Activated CD4-positive, alpha-beta T cell treated with anti-CD3 and anti-CD28 coated beads, Interleukin-2, amount 10 ng/mL, durations not matched to agents 7 days and 5 days (primary cell): ENCODE data around the gene DENND2D. TPM values are rescaled to one million over a fixed set of nuclear protein-coding genes. Genes with fewer than 3 reads are reported as not detected.

Experiments
- CTCF ChIA-PET: fragments of 350-600 bp; sonication (Branson Sonifier 250); formaldehyde crosslinking; loops from one replicate; lab custom pipeline; 2021; ENCODE audit warnings: antibody characterized with exemption; lab: Charles Lee
- POLR2A ChIA-PET: fragments of 350-600 bp; sonication (Branson Sonifier 250); formaldehyde crosslinking; loops from one replicate; lab custom pipeline; 2021; ENCODE audit warnings: antibody characterized with exemption; lab: Charles Lee
- DNase-seq: peaks from one replicate; pipeline ENCODE4 v3.0.0-alpha.2; 2020
- H3K27ac Mint-ChIP-seq: one replicate; pipeline ENCODE4 v1.8.0; 2021; ENCODE audit warnings: mild to moderate bottlenecking, moderate library complexity, mixed read lengths
- H3K27me3 Mint-ChIP-seq: one replicate; pipeline ENCODE4 v1.8.0; 2021; ENCODE audit warnings: mixed read lengths
- H3K36me3 Mint-ChIP-seq: one replicate; pipeline ENCODE4 v1.8.0; 2021; ENCODE audit warnings: low read depth, mixed read lengths
- H3K4me1 Mint-ChIP-seq: one replicate; pipeline ENCODE4 v1.8.0; 2021; ENCODE audit warnings: mixed read lengths
- H3K4me3 Mint-ChIP-seq: one replicate; pipeline ENCODE4 v1.8.0; 2021; ENCODE audit warnings: mild to moderate bottlenecking, moderate library complexity, mixed read lengths
- H3K9me3 Mint-ChIP-seq: one replicate; pipeline ENCODE4 v1.8.0; 2021; ENCODE audit warnings: mixed read lengths
- total RNA-seq, 2 experiments: library from RNA; stranded (reverse); gene quantifications; one replicate each; pipeline ENCODE4 v1.2.3, GENCODE V29; 2021

Gene DENND2D
- total RNA-seq, 2 experiments from 2014 or later = 329 to 349 TPM

DNA sequence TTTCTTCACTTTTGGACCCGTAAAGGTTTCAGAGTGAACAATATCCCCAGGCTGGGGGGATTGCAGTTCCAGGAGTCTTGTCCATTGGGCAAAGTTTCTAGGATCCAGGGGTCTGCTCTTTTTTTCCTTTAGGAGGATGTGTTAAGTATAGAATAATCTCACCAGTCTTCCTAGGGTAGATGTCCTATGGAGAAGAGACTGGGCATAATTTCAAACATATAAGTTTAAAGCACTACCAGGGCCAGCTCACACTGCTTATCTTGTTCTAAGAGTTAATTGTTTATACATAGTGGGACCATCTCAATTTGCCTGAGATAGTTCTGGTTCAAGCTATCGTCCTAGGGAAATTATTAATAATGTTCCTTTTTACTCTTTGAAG, 28.3 kb upstream of the DENND2D start:
- Mint-ChIP-seq H3K36me3 (peaks cover 27% of the 10 kb centered on the region), H3K4me3 (no peak overlapping the region), H3K27ac (peak overlapping the region; percentile 54), H3K27me3 (no peaks in the 10 kb centered on the region), H3K4me1 (peaks cover 76% of the 10 kb centered on the region), H3K9me3 (peaks cover 5% of the 10 kb centered on the region)
- POLR2A ChIA-PET = no interaction called here
- DNase-seq = no peak
- CTCF ChIA-PET = interaction anchor here (0.8 to 1.4 kb wide), 7 partner anchors 12 to 211 kb away, joined by 3 to 5 read pairs (median 4); no protein-coding TSS in a partner anchor

DNA sequence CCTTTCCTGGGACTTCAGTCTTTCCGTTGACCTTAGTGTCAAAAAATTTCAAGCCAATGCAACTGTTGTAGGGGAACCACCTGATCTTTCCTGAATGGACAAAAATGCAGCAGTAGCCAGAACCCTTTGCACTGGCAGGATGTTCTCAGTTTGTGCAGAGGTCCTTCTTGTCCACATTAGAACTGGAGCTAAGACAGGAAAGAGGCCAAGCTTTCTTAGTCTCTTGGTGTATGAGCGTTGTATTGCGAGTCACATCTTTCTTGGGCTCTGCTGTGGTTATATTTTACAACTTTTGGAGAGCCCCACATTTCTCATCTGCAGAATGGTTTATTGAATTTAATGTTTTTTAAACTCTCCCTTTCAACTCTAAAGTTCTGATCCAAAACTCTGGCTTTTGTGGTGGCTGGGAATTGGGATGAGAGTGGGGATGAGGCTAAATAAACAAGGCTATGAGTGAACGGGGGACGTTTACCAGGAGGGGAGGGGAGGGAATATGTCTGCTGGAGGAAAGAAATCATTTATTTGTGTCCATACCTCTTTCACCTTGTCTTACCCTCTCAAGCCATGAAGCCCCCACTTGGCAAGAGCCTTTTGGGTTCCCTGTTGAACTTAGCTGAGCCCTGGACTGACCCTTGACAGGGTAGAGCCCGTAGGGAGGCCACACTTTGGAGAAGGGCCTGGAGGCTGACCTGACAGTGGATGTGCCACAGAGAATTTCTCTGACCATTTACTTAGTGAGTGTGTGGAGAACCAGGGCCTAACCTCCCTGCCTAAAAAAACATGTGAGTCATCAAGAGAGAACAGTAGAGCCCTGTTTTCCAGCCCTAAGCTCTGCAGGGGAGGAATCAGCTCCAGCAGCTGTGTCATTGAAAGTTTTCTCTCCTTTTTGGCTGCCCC, 27.7 kb upstream of the DENND2D start:
- Mint-ChIP-seq H3K36me3 (peaks cover 27% of the 10 kb centered on the region), H3K27ac (peak overlapping the region; percentile 92), H3K9me3 (peaks cover 5% of the 10 kb centered on the region), H3K4me1 (peaks cover 81% of the 10 kb centered on the region), H3K4me3 (no peak overlapping the region), H3K27me3 (no peaks in the 10 kb centered on the region)
- no peak for DNase-seq
- ChIA-PET POLR2A (interaction anchor here (1.0 kb wide), 1 partner anchor 12 kb away, joined by 3 read pairs; no protein-coding TSS in a partner anchor), CTCF (interaction anchor here (0.8 to 1.4 kb wide), 8 partner anchors 9 to 211 kb away, joined by 3 to 5 read pairs (median 3); no protein-coding TSS in a partner anchor)

DNA sequence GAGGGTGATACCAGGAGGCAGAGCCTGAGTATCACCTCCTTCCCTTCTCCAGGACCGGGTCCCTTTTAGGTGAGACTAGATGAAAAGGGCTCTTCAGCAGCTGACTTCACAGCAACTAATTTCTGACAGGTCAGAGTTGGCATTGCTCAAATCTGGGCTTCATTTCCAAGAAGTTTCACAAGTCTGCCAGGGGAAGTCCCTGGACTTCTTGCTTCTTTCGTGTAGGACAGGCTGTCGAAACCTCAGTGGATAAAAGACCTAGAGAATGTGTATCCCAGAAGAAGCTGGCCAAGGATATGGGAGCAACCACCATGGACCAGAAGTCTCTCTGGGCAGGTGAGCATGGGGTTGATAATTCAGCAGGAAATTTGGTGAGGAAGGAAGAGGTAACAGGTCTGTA, 27.0 kb upstream of the DENND2D start, which contains the start of gene CHI3L2:
CHI3L2 (plus strand) TSS at position 280 of the 400 bp plus-strand sequence; CDS start at position 297, 17 bp downstream.
- CTCF ChIA-PET = interaction anchor here (0.7 to 1.4 kb wide), 6 partner anchors 8 to 238 kb away, joined by 3 to 4 read pairs (median 3); no protein-coding TSS in a partner anchor
- Mint-ChIP-seq H3K4me3 (no peak within 1 kb of the TSS), H3K27ac (peak within 1 kb of the TSS; percentile 92)

DNA sequence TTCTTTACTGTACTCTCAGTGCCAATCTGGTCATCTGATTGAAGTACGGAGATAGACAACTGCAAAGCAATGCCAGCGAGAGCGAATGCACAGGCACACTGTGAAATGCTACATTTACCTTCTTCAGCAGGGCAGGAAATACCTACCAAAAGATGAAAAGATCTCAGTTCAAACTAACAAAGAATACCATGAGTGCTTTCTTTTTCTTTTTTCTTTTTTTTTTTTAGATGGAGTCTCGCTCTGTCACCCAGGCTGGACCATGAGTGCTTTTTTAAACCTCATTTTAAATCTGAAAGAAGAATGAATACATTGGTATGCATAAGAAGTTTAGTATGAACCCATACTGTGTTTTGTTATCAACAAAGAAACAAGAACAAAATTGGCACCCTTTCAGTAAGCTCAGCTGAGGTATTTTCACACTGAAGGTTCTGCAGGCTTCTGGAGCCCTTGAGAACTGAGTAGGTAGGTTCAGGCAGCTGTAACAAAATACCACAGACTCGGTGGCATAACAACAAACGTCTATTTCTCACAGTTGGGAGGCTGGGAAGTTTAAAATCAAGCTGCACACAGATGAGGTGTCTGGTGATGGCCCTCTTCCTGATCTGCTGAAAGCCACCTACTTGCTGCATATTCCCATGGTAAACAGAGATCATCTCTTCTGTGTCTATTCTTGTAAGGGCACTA, 25.4 kb upstream of the DENND2D start:
- H3K9me3 Mint-ChIP-seq = peaks cover 4% of the 10 kb centered on the region
- H3K4me1 Mint-ChIP-seq = peaks cover 87% of the 10 kb centered on the region
- H3K27me3 Mint-ChIP-seq = no peaks in the 10 kb centered on the region
- peak; percentile 58 for DNase-seq
- H3K27ac Mint-ChIP-seq = peak overlapping the region; percentile 92
- POLR2A ChIA-PET = no interaction called here
- H3K36me3 Mint-ChIP-seq = peaks cover 13% of the 10 kb centered on the region
- peak overlapping the region; percentile 67 for H3K4me3 Mint-ChIP-seq
- CTCF ChIA-PET = interaction anchor here (0.8 to 1.8 kb wide), 9 partner anchors 9 to 174 kb away, joined by 3 to 5 read pairs (median 5); no protein-coding TSS in a partner anchor

More for the DNA sequence above, 27.0 kb upstream of the DENND2D start, which contains the start of gene CHI3L2:
- Mint-ChIP-seq H3K9me3 (peaks cover 5% of the 10 kb centered on the region), H3K27me3 (no peaks in the 10 kb centered on the region), H3K36me3 (peaks cover 27% of the 10 kb centered on the region), H3K4me1 (peaks cover 87% of the 10 kb centered on the region)
- POLR2A ChIA-PET = interaction anchor here (1.0 kb wide), 1 partner anchor 11 kb away, joined by 3 read pairs; no protein-coding TSS in a partner anchor
- DNase-seq = no peak

DNA sequence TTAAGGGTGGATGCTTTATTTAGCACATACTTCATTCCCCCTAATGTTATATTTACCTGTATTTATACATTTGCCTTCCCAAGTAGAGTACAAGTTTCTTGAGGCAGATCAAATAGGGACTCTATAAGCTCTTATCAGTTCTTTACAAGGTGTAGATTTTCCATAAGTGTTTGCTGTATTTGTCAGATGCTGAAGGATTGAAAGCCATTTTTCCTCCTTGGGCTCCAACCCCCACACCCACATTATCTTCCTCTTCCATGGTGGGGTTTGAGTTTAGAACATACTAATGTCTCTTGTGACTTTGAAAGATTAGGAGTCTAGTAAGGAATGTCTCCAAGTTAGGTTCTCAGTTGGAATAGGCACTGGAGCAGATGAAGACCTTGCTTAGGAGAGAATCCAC, 24.6 kb upstream of the DENND2D start:
- Mint-ChIP-seq H3K4me3 (peak overlapping the region; percentile 67), H3K27ac (peak overlapping the region; percentile 92), H3K4me1 (peaks cover 90% of the 10 kb centered on the region), H3K36me3 (peaks cover 10% of the 10 kb centered on the region), H3K27me3 (no peaks in the 10 kb centered on the region), H3K9me3 (peaks cover 2% of the 10 kb centered on the region)
- ChIA-PET POLR2A (no interaction called here), CTCF (interaction anchor here (1.2 to 1.8 kb wide), 4 partner anchors 8 to 109 kb away, joined by 3 to 5 read pairs (median 5); no protein-coding TSS in a partner anchor)
- no peak for DNase-seq

DNA sequence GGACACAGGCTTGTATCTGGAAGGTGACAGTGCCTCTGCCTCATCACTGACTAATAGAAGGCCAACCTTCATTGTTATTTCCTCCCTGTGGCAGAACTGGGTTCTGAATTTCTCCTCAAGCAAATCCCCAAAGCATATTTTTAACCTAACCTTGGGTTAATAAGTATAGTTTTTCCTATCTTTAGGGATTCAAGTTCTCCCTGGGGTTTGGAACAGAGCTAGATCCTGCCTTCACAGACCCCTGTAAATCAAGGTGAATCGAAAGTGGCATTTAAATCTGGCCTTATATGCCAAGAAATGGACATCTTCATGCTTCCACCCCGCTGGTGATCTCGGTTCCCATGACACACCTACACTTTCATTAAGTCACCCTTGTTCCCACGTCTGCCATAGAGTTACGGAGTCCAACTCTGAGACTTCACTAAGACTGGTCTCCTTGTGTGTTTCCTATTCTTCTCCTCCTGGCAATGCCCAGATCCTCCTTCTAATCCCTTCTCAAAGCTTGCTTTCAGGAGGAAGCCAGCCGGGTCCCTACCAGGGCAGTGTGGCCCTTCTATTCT, 22.8 kb upstream of the DENND2D start:
- Mint-ChIP-seq H3K9me3 (no peaks in the 10 kb centered on the region), H3K4me3 (peak overlapping the region; percentile 68), H3K27me3 (no peaks in the 10 kb centered on the region), H3K4me1 (peaks cover 92% of the 10 kb centered on the region), H3K36me3 (peaks cover 9% of the 10 kb centered on the region), H3K27ac (peak overlapping the region; percentile 93)
- CTCF ChIA-PET = interaction anchor here (0.6 to 1.8 kb wide), 23 partner anchors 8 to 656 kb away, joined by 3 to 17 read pairs (median 4); partner anchors contain the start of genes DDX20 and DENND2D
- POLR2A ChIA-PET = no interaction called here
- DNase-seq = no peak

DNA sequence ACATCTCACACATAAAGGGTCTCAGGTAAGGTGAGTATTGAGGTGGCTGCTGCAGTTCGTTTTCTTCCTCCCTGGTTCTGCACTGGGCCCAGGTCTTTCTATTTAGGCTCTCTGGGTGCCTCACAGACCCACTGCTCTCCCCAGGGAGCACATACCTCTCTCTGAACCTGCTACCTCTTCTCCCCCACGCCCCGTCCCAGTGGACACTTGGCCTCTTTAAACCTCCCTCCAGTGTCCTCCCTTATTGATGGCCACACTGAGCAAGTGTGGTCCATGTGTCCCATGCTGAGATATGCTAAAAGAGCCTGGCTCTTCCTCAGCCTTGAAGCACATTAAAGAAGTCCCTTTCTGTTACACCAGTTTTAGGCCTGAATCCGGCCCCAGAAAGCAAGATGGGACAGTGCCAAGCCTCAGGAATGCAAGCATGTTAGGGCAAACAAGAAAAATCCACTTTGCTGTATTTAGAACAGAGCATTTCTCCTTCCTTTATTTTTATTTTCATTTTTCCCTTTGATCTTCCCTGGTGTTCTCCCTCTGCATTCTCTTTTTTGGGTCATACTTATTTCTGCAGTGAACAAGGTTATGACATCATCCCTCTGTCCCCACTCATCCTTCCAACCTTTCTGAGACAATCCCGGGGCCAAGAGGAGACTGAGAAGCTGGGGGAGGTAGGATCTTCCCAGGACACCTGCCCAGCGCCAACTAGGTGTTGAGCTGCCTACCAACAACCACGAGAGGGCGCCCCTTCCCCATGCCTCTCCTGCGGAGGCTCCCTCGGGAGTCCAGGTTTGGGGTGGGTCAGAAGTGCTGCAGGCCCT, 22.1 kb upstream of the DENND2D start:
- peak overlapping the region; percentile 68 for H3K4me3 Mint-ChIP-seq
- POLR2A ChIA-PET = interaction anchor here (3.8 kb wide), 1 partner anchor 24 kb away, joined by 26 read pairs; no protein-coding TSS in a partner anchor
- H3K27me3 Mint-ChIP-seq = no peaks in the 10 kb centered on the region
- H3K4me1 Mint-ChIP-seq = peaks cover 92% of the 10 kb centered on the region
- peak; percentile 84 for DNase-seq
- peaks cover 3% of the 10 kb centered on the region for H3K9me3 Mint-ChIP-seq
- peak overlapping the region; percentile 93 for H3K27ac Mint-ChIP-seq
- CTCF ChIA-PET = interaction anchor here (0.6 to 1.8 kb wide), 19 partner anchors 8 to 657 kb away, joined by 3 to 17 read pairs (median 4); partner anchors contain the start of genes DDX20 and DENND2D
- H3K36me3 Mint-ChIP-seq = peaks cover 10% of the 10 kb centered on the region

DNA sequence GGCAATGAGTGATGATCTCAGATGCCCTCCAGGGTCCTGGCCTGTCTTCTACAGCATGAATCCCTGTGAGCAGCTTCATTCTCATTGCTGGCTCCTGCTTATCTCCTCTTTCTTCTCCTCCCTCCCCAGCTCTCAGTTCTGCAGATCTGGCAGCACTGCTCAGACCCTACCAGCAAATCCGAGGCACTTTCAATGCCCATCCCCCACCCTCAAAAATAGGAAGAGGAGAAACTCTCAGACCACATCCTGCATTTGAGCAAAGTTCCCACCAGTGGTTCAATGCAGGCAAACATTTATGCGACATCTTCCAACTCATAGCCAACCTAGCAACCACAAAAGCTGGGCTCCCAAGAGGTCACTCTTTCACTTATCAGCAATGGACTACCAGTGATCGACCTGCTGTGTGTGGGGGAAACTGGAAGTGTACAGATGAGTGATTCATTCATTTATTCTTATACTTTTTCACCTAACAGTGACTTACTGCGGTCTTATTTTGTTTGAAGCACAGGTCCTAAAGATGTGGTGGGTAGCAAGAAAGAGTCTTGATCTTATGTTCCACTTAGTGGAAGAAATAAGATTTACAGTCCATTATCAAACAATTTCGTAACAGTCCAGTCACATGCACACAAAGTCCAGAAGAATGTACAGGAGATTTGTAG, 21.3 kb upstream of the DENND2D start:
- Mint-ChIP-seq H3K4me3 (peak overlapping the region; percentile 68), H3K4me1 (peaks cover 92% of the 10 kb centered on the region), H3K9me3 (peaks cover 3% of the 10 kb centered on the region), H3K27me3 (no peaks in the 10 kb centered on the region), H3K27ac (peak overlapping the region; percentile 93), H3K36me3 (peaks cover 13% of the 10 kb centered on the region)
- peak; percentile 84 for DNase-seq
- CTCF ChIA-PET = interaction anchor here (0.6 to 5.5 kb wide), 5 partner anchors 13 to 371 kb away, joined by 3 to 30 read pairs (median 4); partner anchors contain the start of gene DENND2D
- POLR2A ChIA-PET = interaction anchor here (1.4 to 3.8 kb wide), 3 partner anchors 21 to 28 kb away, joined by 5 to 26 read pairs (median 6); partner anchors contain the start of gene DENND2D

DNA sequence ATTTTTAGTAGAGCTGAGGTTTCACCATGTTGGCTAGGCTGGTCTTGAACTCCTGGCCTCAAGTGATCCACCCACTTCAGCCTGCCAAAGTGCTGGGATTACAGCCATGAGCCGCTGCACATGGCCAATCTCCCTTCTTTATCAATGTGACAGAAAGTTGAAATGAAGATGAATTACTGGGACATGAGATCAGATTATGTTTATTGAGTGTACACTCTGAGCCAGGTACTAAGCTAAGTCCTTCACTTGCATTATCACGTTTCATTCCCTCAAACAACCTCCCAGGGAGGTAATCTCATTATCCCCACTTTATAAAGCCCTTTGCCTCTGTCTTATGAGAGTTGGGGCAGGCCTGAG, 20.8 kb upstream of the DENND2D start:
- peaks cover 15% of the 10 kb centered on the region for H3K36me3 Mint-ChIP-seq
- peaks cover 92% of the 10 kb centered on the region for H3K4me1 Mint-ChIP-seq
- peaks cover 3% of the 10 kb centered on the region for H3K9me3 Mint-ChIP-seq
- POLR2A ChIA-PET = interaction anchor here (0.7 to 3.8 kb wide), 4 partner anchors 10 to 28 kb away, joined by 4 to 26 read pairs (median 6); partner anchors contain the start of gene DENND2D
- CTCF ChIA-PET = interaction anchor here (0.6 to 5.5 kb wide), 7 partner anchors 13 to 372 kb away, joined by 3 to 30 read pairs (median 4); partner anchors contain the start of gene DENND2D
- H3K27me3 Mint-ChIP-seq = no peaks in the 10 kb centered on the region
- DNase-seq = no peak
- H3K4me3 Mint-ChIP-seq = peak overlapping the region; percentile 68
- peak overlapping the region; percentile 93 for H3K27ac Mint-ChIP-seq

DNA sequence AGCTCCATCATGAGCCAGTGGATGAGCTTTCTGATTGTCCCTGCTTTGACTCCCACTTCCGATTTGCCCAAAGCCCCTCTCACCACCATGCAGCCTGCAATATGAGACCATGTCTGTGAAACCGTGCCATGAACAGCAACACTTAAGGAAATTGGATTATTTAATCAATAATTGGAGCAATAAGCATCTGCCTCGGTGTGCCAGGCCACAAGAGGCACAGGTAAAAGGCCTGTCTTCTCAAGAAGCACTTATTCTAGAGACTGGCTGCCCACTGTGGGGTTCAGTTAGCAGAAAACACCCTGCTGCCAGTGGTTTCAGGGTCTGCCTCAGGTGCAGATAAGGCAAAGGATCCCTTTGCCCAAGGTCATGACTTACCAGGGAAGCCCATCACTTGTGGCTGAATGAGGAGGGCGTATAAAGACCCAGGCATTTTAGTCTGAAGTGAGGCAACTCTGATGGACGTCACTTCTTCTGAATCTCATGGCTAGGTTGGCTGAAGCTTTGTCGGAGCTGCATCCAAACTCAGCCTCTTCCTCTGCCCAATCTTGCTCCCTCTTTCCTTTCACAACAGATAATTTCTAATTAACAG, 19.9 kb upstream of the DENND2D start:
- Mint-ChIP-seq H3K4me1 (peaks cover 91% of the 10 kb centered on the region), H3K4me3 (peak overlapping the region; percentile 59), H3K36me3 (peaks cover 15% of the 10 kb centered on the region), H3K9me3 (peaks cover 3% of the 10 kb centered on the region), H3K27me3 (no peaks in the 10 kb centered on the region), H3K27ac (peak overlapping the region; percentile 93)
- CTCF ChIA-PET = interaction anchor here (0.7 to 5.5 kb wide), 9 partner anchors 12 to 181 kb away, joined by 3 to 30 read pairs (median 4); no protein-coding TSS in a partner anchor
- no peak for DNase-seq
- POLR2A ChIA-PET = interaction anchor here (0.7 to 3.8 kb wide), 5 partner anchors 9 to 27 kb away, joined by 4 to 26 read pairs (median 5); partner anchors contain the start of gene DENND2D
